OCI-LY7 (cell line): Measurements from ENCODE around the gene RAPGEF4. TPM values are rescaled to one million over a fixed set of nuclear protein-coding genes. Genes with fewer than 3 reads are reported as not detected.

Experiments used
- BruUV-seq: library from RNA; stranded (reverse); fragments of 400-500 nt; replicated peaks from 2 replicates; lab custom pipeline; 2021; lab: Mats Ljungman, UMichigan
- CTCF ChIA-PET: fragments of 300-600 bp; sonication (Branson Sonifier 250); formaldehyde crosslinking; loops from one replicate; lab custom pipeline; 2022; ENCODE audit warnings: antibody characterized with exemption; ENCODE audit not compliant: unreplicated experiment; lab: Charles Lee
- POLR2A ChIA-PET: fragments of 300-600 bp; sonication (Branson Sonifier 250); formaldehyde crosslinking; loops from one replicate; lab custom pipeline; 2022; ENCODE audit warnings: antibody characterized with exemption; lab: Charles Lee
- DNase-seq: peaks from one replicate; pipeline ENCODE4 v3.0.0-alpha.2; 2015; ENCODE audit warnings: low spot score
- H2AFZ ChIP-seq: fragments of 200-600 bp; sonication (generic), shearing (Covaris generic); 2 replicates; pipeline ENCODE4 v1.6.1; 2014; ENCODE audit warnings: mild to moderate bottlenecking, antibody characterized with exemption, low read length, moderate library complexity
- H3K27ac ChIP-seq: fragments of 200-600 bp; sonication (generic); 2 replicates; pipeline ENCODE4 v1.5.1; 2014; ENCODE audit warnings: mixed run types, low read depth, mild to moderate bottlenecking, moderate library complexity, low read length, inconsistent platforms; ENCODE audit not compliant: poor library complexity, severe bottlenecking
- H3K36me3 ChIP-seq: fragments of 200-600 bp; sonication (generic); 2 replicates; pipeline ENCODE4 v1.6.1; 2014; ENCODE audit warnings: mild to moderate bottlenecking, antibody characterized with exemption, low read length, moderate library complexity, mixed read lengths; ENCODE audit not compliant: insufficient read depth
- H3K4me1 ChIP-seq: fragments of 200-600 bp; sonication (generic); 2 replicates; pipeline ENCODE4 v1.5.1; 2014; ENCODE audit warnings: mild to moderate bottlenecking, low read length; ENCODE audit not compliant: insufficient read depth, poor library complexity, severe bottlenecking
- H3K4me2 ChIP-seq: fragments of 200-600 bp; sonication (generic); 2 replicates; pipeline ENCODE4 v1.6.1; 2014; ENCODE audit warnings: mild to moderate bottlenecking, low read length
- H3K4me3 ChIP-seq: fragments of 200-600 bp; sonication (generic); 2 replicates; pipeline ENCODE4 v1.5.1; 2014; ENCODE audit warnings: mild to moderate bottlenecking, low read depth, low read length; ENCODE audit not compliant: poor library complexity, severe bottlenecking
- H3K79me2 ChIP-seq: fragments of 200-600 bp; sonication (generic); 2 replicates; pipeline ENCODE4 v1.6.1; 2016; ENCODE audit warnings: low read depth, mild to moderate bottlenecking, low read length, moderate library complexity, mixed read lengths; ENCODE audit not compliant: insufficient read depth
- H3K9me2 ChIP-seq: fragments of 200-600 bp; sonication (generic); 2 replicates; pipeline ENCODE4 v1.6.1; 2016; ENCODE audit warnings: mild to moderate bottlenecking, low read length, mixed read lengths; ENCODE audit not compliant: insufficient read depth
- H3K9me3 ChIP-seq: fragments of 200-600 bp; sonication (generic); 2 replicates; pipeline ENCODE4 v1.6.1; 2014; ENCODE audit warnings: mild to moderate bottlenecking, mixed run types, low read length, mixed read lengths
- H4K20me1 ChIP-seq: fragments of 200-600 bp; sonication (generic); 2 replicates; pipeline ENCODE4 v1.6.1; 2014; ENCODE audit warnings: mild to moderate bottlenecking, antibody characterized with exemption, low read length, moderate library complexity, mixed read lengths; ENCODE audit not compliant: insufficient read depth
- EZH2phosphoT487 ChIP-seq: fragments of 200-600 bp; sonication (generic); IDR thresholded peaks from 2 replicates; pipeline ENCODE4 v1.6.1; 2018; ENCODE audit warnings: low read depth, borderline replicate concordance, mild to moderate bottlenecking, mixed run types, antibody characterized with exemption, low read length, moderate library complexity, mixed read lengths
- intact Hi-C: fragments of 100-400 bp; cut with micrococcal nuclease; formaldehyde crosslinking; loops from one replicate; pipeline ENCODE4 v1.10.0; 2022; ENCODE audit not compliant: unreplicated experiment
- total RNA-seq, 2 experiments: library from RNA; depleted of rRNA in 1 of 2; stranded (reverse); fragments of >200 nt in 1 of 2; shearing (Covaris generic) in 1 of 2; gene quantifications; 2 replicates each; pipeline ENCODE4 v1.2.3, GENCODE V29; 2014 to 2022
- TF ChIP-seq, protein P1 (sequence below): fragments of 200-600 bp; sonication (generic); conservative IDR thresholded peaks from 2 replicates; pipeline ENCODE4 v1.5.1; 2014; ENCODE audit warnings: mild to moderate bottlenecking, antibody characterized with exemption, low read length, moderate library complexity, mixed read lengths

Gene RAPGEF4
- total RNA-seq, 2 experiments from 2014 or later, result 0.22 to 0.55 TPM

DNA sequence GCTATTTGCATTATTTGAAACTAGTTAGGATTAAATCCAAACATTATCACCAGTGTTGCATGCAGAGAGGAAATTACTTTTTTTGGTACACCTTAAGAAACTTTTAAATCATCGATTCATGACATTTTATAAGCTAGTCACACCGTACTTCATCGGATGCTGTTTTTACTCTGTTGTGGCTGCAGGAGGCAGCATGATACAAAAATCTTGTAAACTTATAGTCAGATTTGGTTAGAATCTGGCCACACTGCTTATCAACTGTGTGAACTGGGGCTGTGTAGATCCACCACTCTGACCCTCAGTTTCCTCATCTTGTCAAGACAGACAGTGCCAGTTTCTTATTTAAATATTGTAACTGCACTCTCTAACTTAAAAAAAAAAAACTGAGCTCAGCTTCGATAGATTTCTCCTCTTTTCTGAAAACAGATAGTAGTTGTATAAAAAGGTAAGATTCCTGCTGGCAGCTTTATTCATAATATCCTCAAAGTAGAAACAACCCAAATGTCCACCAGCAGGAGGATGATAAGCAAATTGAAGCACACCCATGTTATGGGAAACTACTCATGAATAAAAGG is 77.8 kb downstream of the RAPGEF4 start:
- Histone ChIP-seq H3K4me3 (no peak overlapping the region), H3K36me3 (no peaks in the 10 kb centered on the region), H3K79me2 (no peaks in the 10 kb centered on the region), H3K9me2 (no peaks in the 10 kb centered on the region), H3K4me2 (no peak overlapping the region), H2AFZ (no peak overlapping the region), H4K20me1 (no peaks in the 10 kb centered on the region), H3K4me1 (no peaks in the 10 kb centered on the region), H3K9me3 (no peaks in the 10 kb centered on the region), H3K27ac (no peak overlapping the region)
- BruUV-seq, result no TSS peak
- no peak for DNase-seq
- POLR2A ChIA-PET, result interaction anchor here (0.6 kb wide), 1 partner anchor 324 kb away, joined by 4 read pairs; no protein-coding TSS in a partner anchor
- CTCF ChIA-PET, result no interaction called here
- intact Hi-C loops, result no loop called here
- TF ChIP-seq, protein P1, sequence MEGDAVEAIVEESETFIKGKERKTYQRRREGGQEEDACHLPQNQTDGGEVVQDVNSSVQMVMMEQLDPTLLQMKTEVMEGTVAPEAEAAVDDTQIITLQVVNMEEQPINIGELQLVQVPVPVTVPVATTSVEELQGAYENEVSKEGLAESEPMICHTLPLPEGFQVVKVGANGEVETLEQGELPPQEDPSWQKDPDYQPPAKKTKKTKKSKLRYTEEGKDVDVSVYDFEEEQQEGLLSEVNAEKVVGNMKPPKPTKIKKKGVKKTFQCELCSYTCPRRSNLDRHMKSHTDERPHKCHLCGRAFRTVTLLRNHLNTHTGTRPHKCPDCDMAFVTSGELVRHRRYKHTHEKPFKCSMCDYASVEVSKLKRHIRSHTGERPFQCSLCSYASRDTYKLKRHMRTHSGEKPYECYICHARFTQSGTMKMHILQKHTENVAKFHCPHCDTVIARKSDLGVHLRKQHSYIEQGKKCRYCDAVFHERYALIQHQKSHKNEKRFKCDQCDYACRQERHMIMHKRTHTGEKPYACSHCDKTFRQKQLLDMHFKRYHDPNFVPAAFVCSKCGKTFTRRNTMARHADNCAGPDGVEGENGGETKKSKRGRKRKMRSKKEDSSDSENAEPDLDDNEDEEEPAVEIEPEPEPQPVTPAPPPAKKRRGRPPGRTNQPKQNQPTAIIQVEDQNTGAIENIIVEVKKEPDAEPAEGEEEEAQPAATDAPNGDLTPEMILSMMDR, result 0 out of 2 replicates have a peak, but pooled peaks have one; percentile 21
- TF ChIP-seq EZH2phosphoT487, result no peak

DNA sequence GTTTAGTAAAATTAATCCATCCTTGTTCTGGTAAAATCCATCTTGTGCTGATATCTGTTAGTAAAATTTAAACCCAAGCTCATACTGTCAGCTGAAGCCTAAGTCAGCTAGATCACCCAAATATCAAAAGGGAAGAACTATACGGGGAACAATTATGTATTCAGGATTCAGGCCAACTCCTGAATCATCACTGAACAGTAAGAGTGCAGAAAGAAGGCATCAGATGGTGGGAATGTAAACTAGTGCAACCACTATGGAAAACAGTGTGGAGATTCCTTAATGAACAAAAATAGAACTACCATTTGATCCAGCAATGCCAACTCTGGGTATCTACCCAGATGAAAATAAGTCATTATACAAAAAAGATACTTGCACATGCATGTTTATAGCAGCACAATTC is 81.8 kb downstream of the RAPGEF4 start:
- H3K27ac ChIP-seq, result no peak overlapping the region
- intact Hi-C loops, result no loop called here
- no peaks in the 10 kb centered on the region for H3K79me2 ChIP-seq
- H4K20me1 ChIP-seq, result no peaks in the 10 kb centered on the region
- H3K4me2 ChIP-seq, result no peak overlapping the region
- CTCF ChIA-PET, result no interaction called here
- H3K9me3 ChIP-seq, result no peaks in the 10 kb centered on the region
- no peaks in the 10 kb centered on the region for H3K9me2 ChIP-seq
- no peaks in the 10 kb centered on the region for H3K4me1 ChIP-seq
- no peak for DNase-seq
- TF ChIP-seq, protein P1, result no peak
- TF ChIP-seq EZH2phosphoT487, result no peak
- POLR2A ChIA-PET, result no interaction called here
- no peak overlapping the region for H2AFZ ChIP-seq
- no peak overlapping the region for H3K4me3 ChIP-seq
- BruUV-seq, result no TSS peak
- H3K36me3 ChIP-seq, result no peaks in the 10 kb centered on the region

DNA sequence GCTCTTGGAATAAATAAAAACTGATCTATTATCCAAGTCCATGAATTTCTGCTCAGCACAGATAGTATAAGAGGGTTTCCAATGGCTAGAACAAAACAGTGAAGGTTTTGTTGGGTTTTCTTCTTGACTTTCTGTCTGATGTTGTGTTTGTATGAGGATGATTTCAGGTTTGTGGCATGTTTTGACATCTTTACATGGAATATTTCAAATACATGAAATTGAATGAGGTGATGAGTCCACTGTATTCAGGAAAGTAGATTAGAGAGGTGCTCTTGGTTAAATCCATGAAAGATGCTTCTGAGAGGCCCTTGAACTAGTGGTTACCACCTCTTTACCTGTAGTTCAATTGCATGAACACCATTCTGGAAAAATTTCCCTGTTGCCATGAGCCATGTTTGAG is 84.3 kb downstream of the RAPGEF4 start:
- intact Hi-C loops, result no loop called here
- Histone ChIP-seq H4K20me1 (no peaks in the 10 kb centered on the region), H2AFZ (no peak overlapping the region), H3K4me1 (no peaks in the 10 kb centered on the region), H3K4me2 (no peak overlapping the region), H3K79me2 (no peaks in the 10 kb centered on the region), H3K9me3 (no peaks in the 10 kb centered on the region), H3K4me3 (no peak overlapping the region), H3K9me2 (no peaks in the 10 kb centered on the region), H3K36me3 (no peaks in the 10 kb centered on the region), H3K27ac (no peak overlapping the region)
- TF ChIP-seq, protein P1, result no peak
- TF ChIP-seq EZH2phosphoT487, result no peak
- no peak for DNase-seq
- BruUV-seq, result no TSS peak
- POLR2A ChIA-PET, result no interaction called here
- CTCF ChIA-PET, result no interaction called here
